ENCODE data around the gene PLOD3. TPM values are rescaled to one million over a fixed set of nuclear protein-coding genes. Genes with fewer than 3 reads are reported as not detected.

PLOD3 gene
- total and polyA plus RNA-seq, 10 donors = 20.4 to 72.5 (median 50.3) TPM

- no peaks in the 10 kb centered on the region for H3K9me3 ChIP-seq
- H3K27ac ChIP-seq = no peak overlapping the region
- intact Hi-C loops (cut with DNase I; ENCODE audit: low total_unique reads) = no loop called here
- TF ChIP-seq CTCF (IDR thresholded peaks at IDR 0.05 in 8 of 11, conservative IDR thresholded peaks at IDR 0.05 in 3 of 11) (no peak), POLR2A (IDR thresholded peaks at IDR 0.05) (no peak), POLR2AphosphoS5 (IDR thresholded peaks at IDR 0.05) (no peak)
- no peaks in the 10 kb centered on the region for H3K27me3 ChIP-seq (replicated peaks in 1 of 7)
- no peak for DNase-seq
- peaks cover 6 to 27% (median 15%) of the 10 kb centered on the region in 6 donors for H3K4me1 ChIP-seq
- no peak overlapping the region for H3K4me3 ChIP-seq
- H3K36me3 ChIP-seq = peaks cover 0 to 91% (median 69%) of the 10 kb centered on the region in 6 donors
- WGBS, 5 donors = 94 to 100% (median 95%) methylated on average over 7 to 8 of the region's 8 CpGs
Observed at GRCh38 chr7:101212014-101212413, 5.4 kb downstream of the PLOD3 start.

- intact Hi-C loops (cut with DNase I; ENCODE audit: low total_unique reads) = no loop called here
Observed at GRCh38 chr7:101211501-101211900, 5.9 kb downstream of the PLOD3 start.

GRCh38 chr7:101210143-101210542, 7.2 kb downstream of the PLOD3 start:
- Histone ChIP-seq H3K4me3 (no peak overlapping the region), H3K27ac (no peak overlapping the region), H3K27me3 (replicated peaks in 1 of 7) (no peaks in the 10 kb centered on the region), H3K36me3 (peaks cover 0 to 96% (median 76%) of the 10 kb centered on the region in 6 donors), H3K4me1 (peaks cover 0 to 8% (median 0%) of the 10 kb centered on the region in 6 donors), H3K9me3 (no peaks in the 10 kb centered on the region)
- DNase-seq = no peak
- WGBS, 5 donors = 91 to 97% (median 95%) methylated on average over 13 to 19 of the region's 19 CpGs
- TF ChIP-seq POLR2AphosphoS5 (IDR thresholded peaks at IDR 0.05) = no peak
- TF ChIP-seq POLR2A (IDR thresholded peaks at IDR 0.05) = no peak
- no peak for TF ChIP-seq CTCF (IDR thresholded peaks at IDR 0.05 in 8 of 11, conservative IDR thresholded peaks at IDR 0.05 in 3 of 11)
- intact Hi-C loops (cut with DNase I; ENCODE audit: low total_unique reads) = no loop called here

More at GRCh38 chr7:101211501-101211900, 5.9 kb downstream of the PLOD3 start:
- no peak for DNase-seq
- peaks cover 0 to 96% (median 72%) of the 10 kb centered on the region in 6 donors for H3K36me3 ChIP-seq
- whole genome bisulfite sequencing, 5 donors = 93 to 98% (median 97%) methylated on average over 10 to 24 of the region's 24 CpGs
- H3K4me3 ChIP-seq = no peak overlapping the region
- TF ChIP-seq POLR2AphosphoS5 (IDR thresholded peaks at IDR 0.05) (peak in 1 of 3 donors; percentile 6), CTCF (IDR thresholded peaks at IDR 0.05 in 8 of 11, conservative IDR thresholded peaks at IDR 0.05 in 3 of 11) (no peak), POLR2A (IDR thresholded peaks at IDR 0.05) (no peak)
- H3K27ac ChIP-seq = no peak overlapping the region
- H3K4me1 ChIP-seq = peaks cover 5 to 22% (median 10%) of the 10 kb centered on the region in 6 donors
- H3K9me3 ChIP-seq = no peaks in the 10 kb centered on the region
- H3K27me3 ChIP-seq (replicated peaks in 1 of 7) = no peaks in the 10 kb centered on the region

- intact Hi-C loops (cut with DNase I; ENCODE audit: low total_unique reads) = no loop called here
- 92 to 98% (median 96%) methylated on average over 14 of the region's 14 CpGs for WGBS, 5 donors
Observed at GRCh38 chr7:101208794-101209193, 8.6 kb downstream of the PLOD3 start.

More at GRCh38 chr7:101208794-101209193, 8.6 kb downstream of the PLOD3 start:
- TF ChIP-seq POLR2AphosphoS5 (IDR thresholded peaks at IDR 0.05) (peak in 1 of 3 donors; percentile 29), CTCF (IDR thresholded peaks at IDR 0.05 in 8 of 11, conservative IDR thresholded peaks at IDR 0.05 in 3 of 11) (no peak)
- Histone ChIP-seq H3K9me3 (no peaks in the 10 kb centered on the region), H3K36me3 (peaks cover 0 to 82% (median 66%) of the 10 kb centered on the region in 6 donors), H3K4me1 (peaks cover 0 to 11% (median 3%) of the 10 kb centered on the region in 6 donors), H3K27ac (no peak overlapping the region), H3K4me3 (no peak overlapping the region), H3K27me3 (replicated peaks in 1 of 7) (no peaks in the 10 kb centered on the region)
- no peak for DNase-seq
